SK-N-MC (cell line): ENCODE results near the gene PLA2G3.

Source experiments
- EZH2 ChIP-seq: fragments of 200-600 bp; sonication (generic); IDR thresholded peaks from one replicate; pipeline ENCODE4 v1.6.1; 2017; ENCODE audit warnings: antibody characterized with exemption
- FOXP2 ChIP-seq: optimal IDR thresholded peaks from 2 replicates; pipeline ENCODE3; 2011; ENCODE audit warnings: mild to moderate bottlenecking, moderate library complexity; ENCODE audit not compliant: insufficient read depth; ENCODE audit errors: extremely low read length, control extremely low read depth
- POLR2AphosphoS5 ChIP-seq: IDR thresholded peaks from 2 replicates; pipeline ENCODE4 v1.6.1; 2012; ENCODE audit warnings: mild to moderate bottlenecking, low read depth, low read length, borderline replicate concordance

DNA sequence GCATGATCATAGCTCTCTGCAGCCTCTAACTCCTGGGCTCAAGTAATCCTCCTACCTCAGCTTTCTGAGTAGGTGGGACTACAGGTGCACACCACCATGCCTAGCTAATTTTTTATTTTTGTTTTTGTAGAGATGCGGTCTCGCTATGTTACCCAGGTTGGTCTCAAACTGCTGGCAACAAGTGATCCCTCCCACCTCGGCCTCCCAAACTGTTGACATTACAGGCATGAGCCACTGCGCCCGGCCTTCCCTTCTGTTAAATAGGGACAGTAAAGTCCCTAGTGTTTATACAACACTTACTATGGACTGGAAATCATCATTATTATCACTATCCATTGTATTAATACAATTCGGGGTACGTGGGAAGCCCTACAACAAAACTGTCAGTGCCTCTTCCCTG is 45.6 kb downstream of the PLA2G3 start:
- no peak for TF ChIP-seq EZH2
- TF ChIP-seq POLR2AphosphoS5, result no peak
- TF ChIP-seq FOXP2, result no peak
